HUES64 (cell line): ENCODE measurements around the gene MVB12B.

Experiments used
- H3K27ac ChIP-seq: 2 replicates; pipeline ENCODE4 v1.7.0; 2013; ENCODE audit warnings: low read depth, low read length, inconsistent platforms
- H3K27me3 ChIP-seq: 2 replicates; pipeline ENCODE4 v1.6.1; 2013; ENCODE audit warnings: mild to moderate bottlenecking, low read length; ENCODE audit not compliant: insufficient read depth
- H3K36me3 ChIP-seq: 2 replicates; pipeline ENCODE4 v1.6.1; 2013; ENCODE audit warnings: mild to moderate bottlenecking, low read length; ENCODE audit not compliant: insufficient read depth
- H3K4me1 ChIP-seq: 2 replicates; pipeline ENCODE4 v1.6.1; 2013; ENCODE audit warnings: mild to moderate bottlenecking, low read length, moderate library complexity; ENCODE audit not compliant: insufficient read depth
- H3K4me3 ChIP-seq: 2 replicates; pipeline ENCODE4 v1.5.1; 2013; ENCODE audit warnings: mild to moderate bottlenecking, low read length, moderate library complexity
- H3K9ac ChIP-seq: 2 replicates; pipeline ENCODE4 v1.6.1; 2013; ENCODE audit warnings: mild to moderate bottlenecking, low read depth, low read length
- H3K9me3 ChIP-seq: 2 replicates; pipeline ENCODE4 v1.6.1; 2013; ENCODE audit warnings: low read depth, low read length; ENCODE audit not compliant: insufficient read depth
- WGBS: fragments of 150-250, 120-280 bp; methylation state at CpG from one replicate; pipeline ENCODE4 v1.1.7; 2013; ENCODE audit warnings: missing lambda C conversion rate; 5-methylcytosine and 5-hydroxymethylcytosine counted together

The MVB12B gene

DNA sequence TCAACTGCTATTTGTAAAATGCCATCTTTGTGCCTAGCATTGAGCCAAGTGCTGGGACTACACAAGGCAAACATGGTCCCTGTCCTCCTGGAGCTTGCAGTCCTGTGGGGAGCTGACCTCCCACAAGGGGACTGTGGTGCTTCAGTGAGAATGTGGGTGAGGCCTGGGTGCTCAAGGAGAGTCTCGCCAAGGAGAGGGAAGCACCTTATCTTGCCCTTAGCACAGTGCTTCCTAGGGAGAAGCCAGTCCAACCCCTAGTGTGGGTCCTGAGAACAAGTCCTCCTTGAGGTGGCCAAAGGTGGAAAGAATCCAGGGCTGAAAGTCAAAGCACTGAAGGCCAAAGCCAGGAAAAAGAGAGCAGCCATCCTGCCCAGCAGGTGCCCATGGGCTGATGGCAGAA lies 31.1 kb upstream of the MVB12B start:
- H3K9ac ChIP-seq, result no peak overlapping the region
- no peaks in the 10 kb centered on the region for H3K36me3 ChIP-seq
- WGBS, result 100% methylated on average over 1 of the region's 1 CpG
- H3K4me3 ChIP-seq, result no peak overlapping the region
- no peaks in the 10 kb centered on the region for H3K27me3 ChIP-seq
- no peak overlapping the region for H3K27ac ChIP-seq
- no peaks in the 10 kb centered on the region for H3K9me3 ChIP-seq
- H3K4me1 ChIP-seq, result no peaks in the 10 kb centered on the region

- no peaks in the 10 kb centered on the region for H3K4me1 ChIP-seq
- H3K27ac ChIP-seq, result no peak overlapping the region
- no peaks in the 10 kb centered on the region for H3K36me3 ChIP-seq
- no peak overlapping the region for H3K4me3 ChIP-seq
- no peak overlapping the region for H3K9ac ChIP-seq
- 85% methylated on average over 17 of the region's 17 CpGs for WGBS
- no peaks in the 10 kb centered on the region for H3K9me3 ChIP-seq
- H3K27me3 ChIP-seq, result no peaks in the 10 kb centered on the region
These were observed 30.6 kb upstream of the MVB12B start for GRCh38 chr9:126295936-126296600.

DNA sequence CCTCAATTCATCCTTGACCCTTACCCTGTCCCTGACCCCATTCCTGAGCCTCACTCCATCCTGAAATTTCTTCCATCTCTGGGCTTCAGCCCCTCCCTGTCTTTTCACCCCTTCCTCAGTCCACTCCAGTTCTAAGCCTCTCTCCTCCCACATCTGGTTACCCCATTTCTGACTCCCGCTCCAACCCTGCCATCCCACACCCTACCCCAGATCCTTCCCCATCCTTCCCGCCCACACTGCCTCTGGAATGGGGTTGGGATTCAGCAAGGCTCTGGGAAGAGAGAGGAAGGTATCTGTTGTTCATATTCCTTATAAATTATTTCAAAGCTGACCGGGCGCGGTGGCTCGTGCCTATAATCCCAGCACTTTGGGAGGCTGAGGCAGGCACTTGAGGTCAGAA lies 29.9 kb upstream of the MVB12B start:
- Histone ChIP-seq H3K36me3 (no peaks in the 10 kb centered on the region), H3K4me1 (no peaks in the 10 kb centered on the region), H3K9me3 (no peaks in the 10 kb centered on the region), H3K4me3 (no peak overlapping the region), H3K27me3 (no peaks in the 10 kb centered on the region), H3K27ac (no peak overlapping the region), H3K9ac (no peak overlapping the region)
- WGBS, result 91% methylated on average over 5 of the region's 6 CpGs

DNA sequence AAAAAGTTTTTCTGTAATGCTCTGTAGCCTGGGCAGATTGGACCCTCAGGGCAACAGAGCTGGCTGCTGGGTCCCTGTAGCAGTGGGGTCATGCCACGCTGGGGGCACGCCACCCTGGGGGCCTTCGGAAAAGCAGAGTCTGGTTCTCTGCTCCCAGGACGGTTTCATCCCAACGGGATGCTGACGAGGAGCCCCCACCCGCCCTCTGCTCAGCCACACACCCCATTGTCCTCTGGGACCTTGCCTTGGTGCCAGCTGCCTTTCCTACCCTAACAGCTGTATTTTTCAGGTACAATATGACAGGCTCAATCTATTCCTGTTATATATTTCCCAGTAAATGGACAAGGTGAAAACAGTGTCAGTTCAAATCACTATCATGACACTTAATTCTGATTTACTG lies 29.0 kb upstream of the MVB12B start:
- H3K27ac ChIP-seq, result no peak overlapping the region
- H3K4me3 ChIP-seq, result no peak overlapping the region
- WGBS, result 93% methylated on average over 7 of the region's 7 CpGs
- no peaks in the 10 kb centered on the region for H3K9me3 ChIP-seq
- H3K4me1 ChIP-seq, result no peaks in the 10 kb centered on the region
- H3K36me3 ChIP-seq, result no peaks in the 10 kb centered on the region
- no peak overlapping the region for H3K9ac ChIP-seq
- H3K27me3 ChIP-seq, result no peaks in the 10 kb centered on the region

- no peak overlapping the region for H3K4me3 ChIP-seq
- no peak overlapping the region for H3K9ac ChIP-seq
- H3K27ac ChIP-seq, result no peak overlapping the region
- H3K36me3 ChIP-seq, result no peaks in the 10 kb centered on the region
- no peaks in the 10 kb centered on the region for H3K9me3 ChIP-seq
- H3K27me3 ChIP-seq, result no peaks in the 10 kb centered on the region
- no peaks in the 10 kb centered on the region for H3K4me1 ChIP-seq
- WGBS, result 88% methylated on average over 27 of the region's 27 CpGs
These were observed 28.4 kb upstream of the MVB12B start for GRCh38 chr9:126298063-126298801.

DNA sequence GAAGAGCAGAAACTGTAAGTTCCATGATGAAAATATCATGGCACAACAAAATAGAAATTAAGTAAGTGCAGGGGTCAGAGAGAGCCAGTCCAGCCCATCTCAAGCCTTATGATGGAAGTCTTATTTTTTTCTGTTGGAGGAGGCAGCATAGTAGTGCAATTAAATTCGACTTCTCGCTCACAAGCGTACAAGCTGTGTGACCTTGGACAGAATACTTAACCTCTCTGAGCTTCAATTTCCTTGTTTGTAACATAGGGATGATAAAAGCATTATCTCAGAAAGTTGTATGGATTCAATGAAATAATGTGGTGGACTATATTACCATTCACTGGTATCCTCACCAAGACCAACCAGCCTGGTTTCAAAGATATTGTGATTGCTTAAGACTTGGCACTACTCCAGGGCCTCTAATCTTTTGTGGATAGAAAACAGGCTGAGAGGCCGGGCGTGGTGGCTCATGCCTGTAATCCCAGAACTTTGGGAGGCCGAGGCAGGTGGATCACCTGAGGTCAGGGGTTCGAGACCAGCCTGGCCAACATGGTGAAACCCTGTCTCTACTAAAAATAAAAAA lies 26.8 kb upstream of the MVB12B start:
- 98% methylated on average over 7 of the region's 7 CpGs for WGBS
- Histone ChIP-seq H3K36me3 (no peaks in the 10 kb centered on the region), H3K27ac (no peak overlapping the region), H3K27me3 (no peaks in the 10 kb centered on the region), H3K4me1 (no peaks in the 10 kb centered on the region), H3K9ac (no peak overlapping the region), H3K9me3 (no peaks in the 10 kb centered on the region), H3K4me3 (no peak overlapping the region)

DNA sequence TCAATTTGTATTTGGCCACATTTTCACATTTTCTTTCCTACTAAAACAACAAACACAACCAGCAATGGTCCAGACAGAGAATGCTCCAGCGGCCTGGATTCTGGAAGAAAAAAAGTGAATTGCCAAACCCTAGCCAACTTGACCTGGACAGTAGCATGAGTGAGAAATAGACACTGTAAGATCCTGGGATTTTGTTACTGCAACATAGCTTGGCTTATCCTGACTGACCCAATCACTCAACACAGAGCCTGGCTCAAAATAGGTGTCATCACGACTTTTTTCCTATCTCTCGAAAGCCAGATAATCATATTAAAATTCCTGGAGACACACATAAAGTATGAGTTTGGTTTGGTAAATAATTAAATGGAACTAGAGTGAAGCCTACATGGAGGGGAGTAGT lies 25.4 kb upstream of the MVB12B start:
- Histone ChIP-seq H3K4me3 (no peak overlapping the region), H3K36me3 (no peaks in the 10 kb centered on the region), H3K27me3 (no peaks in the 10 kb centered on the region), H3K4me1 (no peaks in the 10 kb centered on the region), H3K9ac (no peak overlapping the region), H3K27ac (no peak overlapping the region), H3K9me3 (no peaks in the 10 kb centered on the region)
- 93% methylated on average over 2 of the region's 3 CpGs for WGBS

GRCh38 chr9:126301985-126302603 lies 24.5 kb upstream of the MVB12B start:
- 22% methylated on average over 4 of the region's 4 CpGs for WGBS

DNA sequence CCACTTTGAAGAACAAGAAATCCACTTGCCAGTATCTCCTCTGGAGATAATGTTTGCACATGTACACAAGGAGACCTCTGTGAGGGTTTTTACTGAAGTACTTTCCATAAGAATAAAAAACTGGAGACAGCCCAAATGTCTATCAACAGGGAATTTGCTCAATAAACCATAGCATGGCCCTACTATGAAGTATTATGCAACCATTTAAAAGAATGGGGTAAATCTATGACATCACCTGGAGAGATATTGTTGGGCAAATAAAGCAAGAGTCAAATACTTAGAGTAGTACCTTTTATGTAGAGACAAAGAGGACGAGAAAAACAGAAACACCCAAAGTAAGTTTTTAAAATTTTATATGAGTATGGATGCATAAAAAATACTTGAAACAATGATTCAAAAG lies 23.9 kb upstream of the MVB12B start:
- Histone ChIP-seq H3K4me3 (no peak overlapping the region), H3K4me1 (no peaks in the 10 kb centered on the region)
- no CpG with 5 or more reads among the region's 1 CpG for WGBS

More at GRCh38 chr9:126301985-126302603, 24.5 kb upstream of the MVB12B start:
- Histone ChIP-seq H3K27me3 (no peaks in the 10 kb centered on the region), H3K27ac (no peak overlapping the region), H3K9me3 (no peaks in the 10 kb centered on the region), H3K4me3 (no peak overlapping the region), H3K36me3 (no peaks in the 10 kb centered on the region), H3K4me1 (no peaks in the 10 kb centered on the region), H3K9ac (no peak overlapping the region)

DNA sequence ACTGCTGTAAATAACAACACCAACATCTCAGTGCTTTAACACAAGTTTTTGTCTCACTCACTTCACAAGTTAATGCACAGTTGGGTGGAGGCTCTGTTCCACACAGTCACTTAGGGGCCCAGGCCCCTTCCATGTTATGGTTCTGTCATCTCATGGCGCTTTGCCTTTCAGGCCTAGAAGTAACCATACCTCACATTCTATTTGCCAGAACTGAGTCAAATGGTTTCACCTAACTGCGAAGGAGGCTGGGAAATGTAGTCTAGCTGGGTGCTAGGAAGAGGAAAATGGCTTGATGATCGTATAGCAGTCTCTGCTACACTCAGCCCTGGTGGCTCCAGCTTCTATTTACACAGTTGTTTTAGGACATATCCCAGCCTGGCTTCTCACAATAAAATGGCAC lies 23.1 kb upstream of the MVB12B start:
- H3K36me3 ChIP-seq, result no peaks in the 10 kb centered on the region
- H3K9me3 ChIP-seq, result no peaks in the 10 kb centered on the region
- 91% methylated on average over 3 of the region's 3 CpGs for WGBS

More for the DNA sequence above, 23.9 kb upstream of the MVB12B start:
- Histone ChIP-seq H3K9ac (no peak overlapping the region), H3K9me3 (no peaks in the 10 kb centered on the region), H3K27me3 (no peaks in the 10 kb centered on the region), H3K36me3 (no peaks in the 10 kb centered on the region), H3K27ac (no peak overlapping the region)

More for the DNA sequence above, 23.1 kb upstream of the MVB12B start:
- H3K4me1 ChIP-seq, result no peaks in the 10 kb centered on the region
- H3K27ac ChIP-seq, result no peak overlapping the region
- H3K9ac ChIP-seq, result no peak overlapping the region
- H3K4me3 ChIP-seq, result no peak overlapping the region
- no peaks in the 10 kb centered on the region for H3K27me3 ChIP-seq
